SU-DHL-6 (cell line): ENCODE measurements around the gene SYTL3.
"Not testable (repeated sequence)": the region's sequence is repeated elsewhere in the genome, so short reads cannot be mapped to it uniquely, and the experiment has no call there.

Experiments
- EZH2phosphoT487 ChIP-seq: fragments of 200-600 bp; sonication (generic), shearing (Covaris generic); conservative IDR thresholded peaks from 2 replicates; pipeline ENCODE4 v1.6.1; 2018; ENCODE audit warnings: mild to moderate bottlenecking, antibody characterized with exemption, low read length, moderate library complexity, mixed read lengths
- TF ChIP-seq, protein P1 (sequence below): fragments of 200-600 bp; sonication (generic); IDR thresholded peaks from one replicate; pipeline ENCODE4 v1.5.1; 2017; ENCODE audit warnings: antibody characterized with exemption, mild to moderate bottlenecking, low read length, moderate library complexity; ENCODE audit not compliant: insufficient read depth, poor library complexity, severe bottlenecking

DNA sequence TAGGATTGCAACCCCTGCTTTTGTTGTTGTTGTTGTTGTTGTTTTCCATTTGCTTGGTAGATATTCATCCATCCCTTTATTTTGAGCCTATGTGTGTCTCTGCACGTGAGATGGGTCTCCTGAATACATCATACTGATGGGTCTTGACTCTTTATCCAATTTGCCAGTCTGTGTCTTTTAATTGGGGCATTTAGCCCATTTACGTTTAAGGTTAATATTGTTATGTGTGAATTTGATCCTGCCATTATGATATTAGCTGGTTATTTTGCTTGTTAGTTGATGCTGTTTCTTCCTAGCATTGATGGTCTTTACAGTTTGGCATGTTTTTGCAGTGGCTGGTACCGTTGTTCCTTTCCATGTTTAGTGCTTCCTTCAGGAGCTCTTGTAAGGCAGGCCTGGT lies 31.6 kb upstream of the SYTL3 start:
- TF ChIP-seq, protein P1, sequence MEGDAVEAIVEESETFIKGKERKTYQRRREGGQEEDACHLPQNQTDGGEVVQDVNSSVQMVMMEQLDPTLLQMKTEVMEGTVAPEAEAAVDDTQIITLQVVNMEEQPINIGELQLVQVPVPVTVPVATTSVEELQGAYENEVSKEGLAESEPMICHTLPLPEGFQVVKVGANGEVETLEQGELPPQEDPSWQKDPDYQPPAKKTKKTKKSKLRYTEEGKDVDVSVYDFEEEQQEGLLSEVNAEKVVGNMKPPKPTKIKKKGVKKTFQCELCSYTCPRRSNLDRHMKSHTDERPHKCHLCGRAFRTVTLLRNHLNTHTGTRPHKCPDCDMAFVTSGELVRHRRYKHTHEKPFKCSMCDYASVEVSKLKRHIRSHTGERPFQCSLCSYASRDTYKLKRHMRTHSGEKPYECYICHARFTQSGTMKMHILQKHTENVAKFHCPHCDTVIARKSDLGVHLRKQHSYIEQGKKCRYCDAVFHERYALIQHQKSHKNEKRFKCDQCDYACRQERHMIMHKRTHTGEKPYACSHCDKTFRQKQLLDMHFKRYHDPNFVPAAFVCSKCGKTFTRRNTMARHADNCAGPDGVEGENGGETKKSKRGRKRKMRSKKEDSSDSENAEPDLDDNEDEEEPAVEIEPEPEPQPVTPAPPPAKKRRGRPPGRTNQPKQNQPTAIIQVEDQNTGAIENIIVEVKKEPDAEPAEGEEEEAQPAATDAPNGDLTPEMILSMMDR, result not testable (repeated sequence)
- not testable (repeated sequence) for TF ChIP-seq EZH2phosphoT487
